Type B pancreatic cell (in vitro differentiated cells): Measurements from ENCODE around the gene PPFIBP1. TPM values are rescaled to one million over a fixed set of nuclear protein-coding genes. Genes with fewer than 3 reads are reported as not detected.

Experiments used
- DNase-seq: peaks from one replicate; pipeline ENCODE4 v3.0.0; 2021; ENCODE audit warnings: mixed read lengths; ENCODE audit not compliant: unreplicated experiment; ENCODE audit errors: extremely low spot score
- H3K27ac Mint-ChIP-seq: 2 replicates; pipeline ENCODE4 v1.8.0; 2021; ENCODE audit warnings: mild to moderate bottlenecking, mixed read lengths
- H3K27me3 Mint-ChIP-seq: 2 replicates; pipeline ENCODE4 v1.8.0; 2021; ENCODE audit warnings: mixed read lengths
- H3K36me3 Mint-ChIP-seq: 2 replicates; pipeline ENCODE4 v1.8.0; 2021; ENCODE audit warnings: mixed read lengths
- H3K4me1 Mint-ChIP-seq: one replicate; pipeline ENCODE4 v1.8.0; 2021; ENCODE audit warnings: mixed read lengths; ENCODE audit not compliant: unreplicated experiment
- H3K4me3 Mint-ChIP-seq: 2 replicates; pipeline ENCODE4 v1.8.0; 2021; ENCODE audit warnings: mild to moderate bottlenecking, mixed read lengths
- H3K9me3 Mint-ChIP-seq: 2 replicates; pipeline ENCODE4 v1.8.0; 2021; ENCODE audit warnings: mixed read lengths
- total RNA-seq: library from RNA; stranded (reverse); gene quantifications from 2 replicates; pipeline ENCODE4 v1.2.1, GENCODE V29; 2021; ENCODE audit warnings: low replicate concordance
- TF ChIP-seq, protein P1 (sequence below): fragments of 200-600 bp; sonication (generic); conservative IDR thresholded peaks from 2 replicates; pipeline ENCODE4 v1.5.0; 2021; ENCODE audit warnings: antibody characterized with exemption, mild to moderate bottlenecking

PPFIBP1 gene
- total RNA-seq, 1 donor from 2014 or later, result 68.3 TPM

GRCh38 chr12:27571463-27571862 is 47.5 kb downstream of the PPFIBP1 start:
- no peak overlapping the region for H3K4me3 Mint-ChIP-seq
- peaks cover 5% of the 10 kb centered on the region for H3K4me1 Mint-ChIP-seq
- H3K27me3 Mint-ChIP-seq, result no peaks in the 10 kb centered on the region
- no peaks in the 10 kb centered on the region for H3K9me3 Mint-ChIP-seq
- peak overlapping the region; percentile 58 for H3K27ac Mint-ChIP-seq
- H3K36me3 Mint-ChIP-seq, result peaks cover 32% of the 10 kb centered on the region
- DNase-seq, result no peak
- TF ChIP-seq, protein P1, sequence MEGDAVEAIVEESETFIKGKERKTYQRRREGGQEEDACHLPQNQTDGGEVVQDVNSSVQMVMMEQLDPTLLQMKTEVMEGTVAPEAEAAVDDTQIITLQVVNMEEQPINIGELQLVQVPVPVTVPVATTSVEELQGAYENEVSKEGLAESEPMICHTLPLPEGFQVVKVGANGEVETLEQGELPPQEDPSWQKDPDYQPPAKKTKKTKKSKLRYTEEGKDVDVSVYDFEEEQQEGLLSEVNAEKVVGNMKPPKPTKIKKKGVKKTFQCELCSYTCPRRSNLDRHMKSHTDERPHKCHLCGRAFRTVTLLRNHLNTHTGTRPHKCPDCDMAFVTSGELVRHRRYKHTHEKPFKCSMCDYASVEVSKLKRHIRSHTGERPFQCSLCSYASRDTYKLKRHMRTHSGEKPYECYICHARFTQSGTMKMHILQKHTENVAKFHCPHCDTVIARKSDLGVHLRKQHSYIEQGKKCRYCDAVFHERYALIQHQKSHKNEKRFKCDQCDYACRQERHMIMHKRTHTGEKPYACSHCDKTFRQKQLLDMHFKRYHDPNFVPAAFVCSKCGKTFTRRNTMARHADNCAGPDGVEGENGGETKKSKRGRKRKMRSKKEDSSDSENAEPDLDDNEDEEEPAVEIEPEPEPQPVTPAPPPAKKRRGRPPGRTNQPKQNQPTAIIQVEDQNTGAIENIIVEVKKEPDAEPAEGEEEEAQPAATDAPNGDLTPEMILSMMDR, result no peak

DNA sequence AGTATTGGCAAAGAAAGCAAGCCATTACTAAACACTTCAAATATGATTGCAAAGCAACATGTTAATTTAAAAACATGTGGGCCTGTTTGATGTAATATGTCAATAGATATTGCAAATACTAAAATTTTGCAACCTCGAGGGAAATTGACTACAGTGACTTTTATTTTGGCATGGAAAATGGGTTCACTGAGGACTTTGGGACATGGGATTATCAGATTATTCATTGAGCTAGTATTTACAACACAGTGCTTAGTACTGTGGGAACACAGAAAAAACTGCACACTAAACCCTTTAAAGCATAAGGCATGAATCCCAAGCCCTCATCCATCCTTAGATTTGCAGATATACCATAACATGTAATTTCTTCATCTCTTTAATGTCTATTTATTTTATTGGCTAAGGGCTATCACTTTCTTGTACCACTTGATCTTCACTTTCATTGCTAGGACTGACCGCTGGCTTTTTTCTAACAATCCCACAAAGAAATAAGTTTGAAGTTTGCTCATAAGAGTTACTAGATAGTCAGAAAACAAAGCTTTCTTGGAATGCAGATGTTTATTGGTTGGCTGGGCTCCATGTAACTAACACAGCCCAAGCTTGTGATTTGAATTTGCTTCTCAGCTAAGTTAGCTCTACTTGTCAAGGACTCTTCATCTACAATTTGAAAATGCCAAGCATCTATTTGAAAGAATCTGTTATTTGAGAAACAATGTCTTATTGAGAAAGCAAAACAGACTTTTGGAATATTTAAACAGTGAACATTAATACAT is 48.7 kb downstream of the PPFIBP1 start:
- TF ChIP-seq, protein P1, result no peak
- Mint-ChIP-seq H3K9me3 (no peaks in the 10 kb centered on the region), H3K36me3 (peaks cover 34% of the 10 kb centered on the region), H3K4me3 (no peak overlapping the region), H3K27me3 (no peaks in the 10 kb centered on the region), H3K27ac (no peak overlapping the region), H3K4me1 (peaks cover 5% of the 10 kb centered on the region)
- DNase-seq, result no peak

DNA sequence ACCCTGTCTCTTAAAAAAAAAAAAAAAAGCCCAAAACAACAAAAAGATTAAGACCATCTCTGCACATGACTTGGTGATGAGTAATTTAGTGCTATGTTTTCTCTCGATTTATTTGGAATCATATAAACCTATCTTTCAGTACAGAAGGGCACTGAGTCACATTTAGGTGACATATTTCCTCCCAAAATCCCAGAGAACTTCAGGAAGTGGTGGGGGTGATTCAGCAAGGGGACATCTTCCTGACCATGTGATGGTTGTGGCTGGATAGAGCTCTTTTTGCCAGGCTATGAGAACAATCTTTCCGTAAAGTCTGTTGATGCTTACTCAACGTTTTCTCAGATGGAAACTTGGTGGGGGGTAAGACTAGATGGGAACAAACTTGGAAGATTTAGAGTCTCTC is 50.0 kb downstream of the PPFIBP1 start:
- TF ChIP-seq, protein P1, result no peak
- Mint-ChIP-seq H3K27ac (no peak overlapping the region), H3K4me3 (no peak overlapping the region), H3K27me3 (no peaks in the 10 kb centered on the region), H3K4me1 (peaks cover 5% of the 10 kb centered on the region), H3K36me3 (peaks cover 41% of the 10 kb centered on the region), H3K9me3 (no peaks in the 10 kb centered on the region)
- no peak for DNase-seq

- TF ChIP-seq, protein P1, result no peak
- Mint-ChIP-seq H3K4me1 (peaks cover 5% of the 10 kb centered on the region), H3K9me3 (no peaks in the 10 kb centered on the region), H3K27ac (no peak overlapping the region), H3K27me3 (no peaks in the 10 kb centered on the region), H3K4me3 (no peak overlapping the region), H3K36me3 (peaks cover 42% of the 10 kb centered on the region)
- DNase-seq, result no peak
Measured at GRCh38 chr12:27575090-27575761, 51.2 kb downstream of the PPFIBP1 start.

DNA sequence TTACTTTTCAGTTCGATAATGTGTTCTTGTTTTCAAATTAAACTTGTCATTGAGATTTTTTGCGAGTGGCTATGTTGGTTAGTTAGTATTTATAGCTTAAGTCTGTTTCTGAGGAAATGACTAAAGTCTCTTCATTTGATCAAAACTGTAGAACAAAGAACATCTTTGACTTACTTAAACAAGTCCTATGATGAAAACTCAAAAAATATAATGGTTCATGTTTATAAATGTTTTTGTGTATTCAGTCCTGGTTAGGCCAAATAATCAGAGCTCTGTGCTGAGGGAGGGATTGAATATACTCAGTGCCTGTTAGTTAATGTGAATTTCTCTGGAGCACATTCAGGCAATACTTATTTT is 51.7 kb downstream of the PPFIBP1 start:
- Mint-ChIP-seq H3K36me3 (peaks cover 42% of the 10 kb centered on the region), H3K9me3 (no peaks in the 10 kb centered on the region), H3K4me1 (peaks cover 5% of the 10 kb centered on the region), H3K27ac (no peak overlapping the region), H3K4me3 (no peak overlapping the region), H3K27me3 (no peaks in the 10 kb centered on the region)
- DNase-seq, result no peak
- TF ChIP-seq, protein P1, result no peak
